Left colon (tissue), 2 donors: ENCODE measurements around the gene SGMS1. TPM values are rescaled to one million over a fixed set of nuclear protein-coding genes. Genes with fewer than 3 reads are reported as not detected.
A peak's percentile ranks its signal among the peaks of the same experiment; 100 is the strongest.
"Not testable (repeated sequence)": the region's sequence is repeated elsewhere in the genome, so short reads cannot be mapped to it uniquely, and the experiment has no call there.

Source experiments
- ATAC-seq: fragments of 200-7000 bp; cut with Tn5 transposase; one replicate; pipeline ENCODE4 v1.9.1; 2020; ENCODE audit warnings: mild to moderate bottlenecking, moderate library complexity
- DNase-seq, 2 donors: peaks; one replicate each; pipeline ENCODE4 v3.0.0-alpha.2; 2020
- intact Hi-C, 2 donors: fragments of 100-400 bp; cut with DNase I in 1 of 2; cut with micrococcal nuclease in 1 of 2; formaldehyde crosslinking; loops; one replicate each; pipeline versions ENCODE4 v1.11.2 to v1.14.0; 2022; cut with DNase I, micrococcal nuclease
- total RNA-seq, 2 donors: library from RNA; stranded (reverse); fragmentation: NEBNext Ultra II Directional; extraction: Animal tissue kit (Norgen Biotek cat#: 25700); gene quantifications; one replicate each; pipeline ENCODE4 v1.2.1, GENCODE V29; 2021
- donor health status: DM: no; HTN: no; CAD: no.
- donor health status: DM: yes; HTN: yes; CAD: no.

SGMS1 gene
- total RNA-seq, 2 donors from 2014 or later = 17.8 to 20.8 TPM

DNA sequence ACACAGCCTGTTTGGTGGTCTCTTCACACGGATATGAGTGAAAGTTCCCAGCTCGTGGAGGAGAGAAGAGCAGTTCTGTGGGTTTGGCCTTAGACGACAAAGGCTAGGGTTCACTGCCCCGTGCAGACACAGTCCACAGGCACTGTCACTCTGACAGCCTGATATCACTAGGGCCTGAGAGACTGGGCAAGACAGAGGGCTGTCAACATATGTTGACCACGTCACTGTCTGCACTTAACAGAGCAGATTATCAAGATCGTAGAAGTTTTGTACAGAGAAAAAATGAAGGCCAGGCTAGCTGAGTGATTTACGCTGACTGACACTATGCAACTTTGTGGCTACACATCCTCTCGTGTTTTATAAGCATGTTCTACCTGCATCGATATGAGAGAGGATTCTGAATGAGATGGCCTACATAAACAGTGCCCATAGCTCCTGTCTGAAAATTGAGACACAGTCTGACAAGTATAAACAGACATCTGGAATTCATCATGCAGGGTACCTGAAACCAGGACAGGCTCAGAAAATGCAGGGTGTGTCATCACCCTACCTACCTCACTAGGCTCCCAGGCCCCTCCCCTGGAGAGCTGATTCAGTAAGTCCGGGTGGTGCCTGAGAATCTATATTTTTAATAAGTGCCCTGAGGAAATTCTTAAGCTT is 120.0 kb downstream of the SGMS1 start:
- no peak for DNase-seq
- intact Hi-C loops = no loop called here
- ATAC-seq = no peak

DNA sequence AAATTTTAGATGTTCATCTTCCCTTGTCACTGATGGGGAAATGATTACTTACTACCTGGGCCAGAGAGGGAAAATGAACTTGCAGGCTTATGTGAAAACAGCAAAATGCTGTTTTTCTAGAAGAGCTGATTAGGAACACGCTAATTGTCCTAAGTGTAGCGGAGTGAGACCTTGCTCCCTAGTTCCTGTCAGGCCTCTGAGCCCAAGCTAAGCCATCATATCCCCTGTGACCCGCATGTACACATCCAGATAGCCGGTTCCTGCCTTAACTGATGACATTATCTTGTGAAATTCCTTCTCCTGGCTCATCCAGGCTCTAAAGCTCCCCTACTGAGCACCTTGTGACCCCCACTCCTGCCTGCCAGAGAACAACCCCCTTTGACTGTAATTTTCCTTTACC is 120.6 kb downstream of the SGMS1 start:
- ATAC-seq, DNase-seq, intact Hi-C loops: not testable (repeated sequence)

DNA sequence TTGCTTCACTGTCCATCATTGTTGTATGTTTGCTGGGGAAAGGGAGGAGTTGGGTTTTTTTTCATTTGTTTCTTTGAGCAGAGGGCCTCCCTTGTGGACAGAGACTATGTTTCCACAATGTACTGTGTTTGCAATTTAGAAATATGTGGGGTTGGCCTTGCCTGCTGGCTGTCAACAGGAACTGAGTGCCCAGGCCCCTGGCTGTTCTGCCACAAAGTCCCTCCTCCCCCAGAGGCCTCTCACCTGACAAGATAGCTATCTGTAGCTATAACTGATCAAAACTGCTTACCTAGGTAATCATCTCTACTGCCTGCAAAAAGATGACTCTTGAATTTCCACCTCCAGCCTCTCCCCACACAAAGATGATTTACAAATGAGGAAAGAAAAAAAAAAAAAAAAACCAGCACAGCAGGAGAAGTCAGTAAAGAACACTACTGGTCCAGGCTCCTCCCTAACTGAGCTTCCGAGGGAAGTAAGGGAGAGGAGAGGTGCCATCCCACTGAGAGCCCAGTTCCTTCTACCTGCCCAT is 121.8 kb downstream of the SGMS1 start:
- ATAC-seq (no peak), DNase-seq (no peak)
- intact Hi-C loops = no loop called here

DNA sequence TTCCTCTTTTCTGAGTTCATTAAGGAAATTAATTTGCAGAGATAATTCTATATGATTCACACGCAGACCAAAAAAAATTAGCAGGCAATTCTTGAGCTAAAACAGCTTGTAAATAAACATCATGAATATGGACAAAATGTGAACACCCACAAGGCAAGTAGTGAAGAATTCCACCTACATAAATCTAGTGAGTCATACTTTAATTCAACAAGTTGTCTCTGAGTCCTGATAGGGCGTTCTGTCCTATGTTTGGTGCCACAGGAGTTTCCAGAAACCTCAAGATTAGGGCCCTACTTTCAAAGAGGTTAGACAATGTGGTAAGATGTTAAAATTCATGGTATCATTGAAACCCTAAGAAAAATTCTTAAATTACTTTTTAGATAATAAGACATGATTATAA is 122.3 kb downstream of the SGMS1 start:
- intact Hi-C loops = no loop called here
- no peak for ATAC-seq
- no peak for DNase-seq

DNA sequence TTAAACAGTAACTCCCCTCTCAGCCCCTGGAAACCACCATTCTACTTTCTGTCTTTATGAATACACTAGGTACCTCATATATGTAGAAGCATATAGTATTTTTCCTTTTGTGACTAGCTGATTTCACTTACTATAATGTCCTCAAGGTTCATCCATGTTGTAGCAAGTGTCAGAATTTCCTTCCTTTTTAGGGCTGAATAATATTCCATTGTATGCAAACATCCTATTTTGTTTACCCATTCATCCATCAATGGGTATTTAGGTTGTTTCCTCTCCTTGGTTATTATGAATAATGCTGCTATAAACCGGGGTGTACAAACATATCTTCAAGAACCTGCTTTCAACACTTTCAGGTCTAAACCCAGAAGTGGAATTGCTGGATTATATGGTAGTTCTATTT is 125.3 kb downstream of the SGMS1 start:
- ATAC-seq = no peak
- no peak for DNase-seq
- intact Hi-C loops = no loop called here

DNA sequence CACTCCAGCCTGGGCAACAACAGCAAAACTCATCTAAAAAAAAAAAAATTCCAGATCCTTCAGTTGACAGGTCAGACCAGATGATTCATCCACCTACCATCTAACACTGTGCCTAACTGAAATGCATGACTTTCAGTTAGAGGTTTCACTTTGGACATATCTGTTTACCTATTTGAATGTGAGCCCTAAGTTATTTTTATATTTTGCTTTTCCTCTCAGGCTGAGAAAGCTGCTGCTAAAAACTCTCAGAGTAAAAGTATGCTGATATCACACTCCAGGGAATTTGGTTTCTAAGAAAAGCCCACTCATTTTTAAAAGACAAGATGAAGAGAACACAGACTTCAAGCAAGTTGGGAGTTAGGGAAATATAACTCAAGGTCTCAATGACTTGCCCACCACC is 126.0 kb downstream of the SGMS1 start:
- ATAC-seq (no peak), DNase-seq (no peak)
- intact Hi-C loops = no loop called here

DNA sequence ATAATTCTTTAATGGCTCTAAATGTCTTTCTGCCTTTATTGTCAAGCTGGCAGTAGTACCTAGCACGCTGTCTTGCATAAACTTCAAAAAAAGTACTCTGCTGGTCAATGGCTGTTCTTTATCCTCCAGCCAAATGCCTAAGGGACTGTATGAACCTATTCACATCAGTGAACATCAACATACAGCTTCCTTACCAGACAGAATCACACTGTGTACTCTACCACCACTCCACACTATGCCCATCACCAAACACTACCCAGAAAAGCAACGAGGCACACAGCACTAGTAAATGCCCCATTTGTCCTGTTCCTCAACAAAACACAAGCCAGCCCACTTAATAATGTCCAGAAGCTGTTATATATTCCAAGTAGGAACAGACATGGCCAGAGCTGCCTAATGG is 127.5 kb downstream of the SGMS1 start:
- DNase-seq (no peak), ATAC-seq (no peak)
- intact Hi-C loops = no loop called here

DNA sequence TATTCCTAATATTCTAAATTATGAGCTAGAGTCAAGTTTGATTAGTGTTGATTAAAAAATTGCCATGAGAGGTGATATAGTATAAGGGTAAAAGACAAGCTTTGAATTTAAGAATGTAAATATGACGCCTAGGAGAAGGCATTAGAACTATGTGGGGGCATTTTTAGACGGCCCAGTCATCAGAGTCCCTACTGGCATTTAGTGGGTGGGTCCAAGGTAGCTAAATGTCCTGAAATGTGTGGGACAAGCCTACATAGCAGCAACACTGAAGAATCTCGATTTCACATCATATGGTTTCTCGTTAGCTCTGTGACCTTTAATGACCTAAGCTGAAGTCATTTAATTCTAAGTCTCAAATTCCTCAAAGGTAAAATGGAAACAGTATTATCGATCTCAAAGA is 133.5 kb downstream of the SGMS1 start:
- DNase-seq = no peak
- ATAC-seq = no peak
- intact Hi-C loops = no loop called here

DNA sequence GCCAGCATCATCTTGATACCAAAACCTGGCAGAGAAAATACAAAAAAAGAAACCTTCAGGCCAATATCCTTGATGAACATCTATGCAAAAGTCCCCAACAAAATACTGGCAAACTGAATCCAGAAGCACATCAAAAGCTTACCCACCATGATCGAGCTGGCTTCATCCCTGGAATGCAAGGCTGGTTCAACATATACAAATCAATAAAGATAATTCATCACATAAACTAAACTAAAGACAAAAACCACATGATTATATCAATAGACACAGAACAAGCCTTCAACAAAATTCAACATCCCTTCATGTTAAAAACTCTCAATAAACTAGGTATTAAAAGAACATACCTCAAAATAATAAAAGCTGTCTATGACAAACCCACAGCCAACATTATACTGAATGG is 139.2 kb downstream of the SGMS1 start:
- intact Hi-C loops, DNase-seq, ATAC-seq: not testable (repeated sequence)

DNA sequence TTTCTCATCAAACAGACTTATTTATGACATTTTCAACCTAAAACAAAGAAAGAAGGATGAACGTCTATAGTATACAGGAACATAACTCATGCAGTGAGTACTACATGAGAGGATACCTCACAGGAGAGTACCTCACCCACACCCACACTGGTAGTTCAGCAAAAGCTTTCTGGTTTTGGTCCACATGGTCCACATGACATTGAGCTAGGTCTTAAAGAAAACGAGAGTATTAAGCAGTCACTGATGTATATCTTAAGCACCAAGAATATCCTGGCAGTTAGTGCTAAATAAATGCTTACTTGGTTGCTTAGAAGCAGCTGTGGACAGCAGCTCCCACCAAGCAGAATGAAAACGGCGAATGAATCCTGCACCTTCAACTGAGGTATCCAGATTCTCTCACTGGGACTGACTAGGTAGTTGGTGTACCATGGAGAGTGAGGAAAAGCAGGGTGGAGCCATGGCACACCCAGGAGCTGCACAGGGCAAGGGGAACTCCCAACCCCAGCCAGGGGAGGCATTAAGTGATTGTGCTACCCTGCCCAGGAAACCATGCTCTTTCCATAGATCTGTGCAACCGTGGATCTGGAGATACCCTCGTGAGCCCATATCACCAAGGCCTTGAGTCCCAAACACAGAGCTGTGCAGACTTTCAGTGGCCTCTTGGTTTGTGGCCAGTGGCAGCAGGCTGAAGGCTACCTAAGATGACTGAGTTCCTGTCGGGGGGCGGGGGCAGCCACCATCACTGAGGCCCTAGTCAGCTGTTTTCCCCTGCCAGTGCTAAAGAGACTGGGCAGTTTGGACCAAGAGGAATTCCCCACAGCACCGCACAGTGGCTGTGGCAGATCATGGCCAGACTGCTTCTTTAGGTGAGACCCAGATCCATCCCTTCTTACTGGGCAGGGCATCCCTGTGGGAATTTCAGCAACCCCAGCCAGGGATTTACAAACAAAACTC is 143.4 kb downstream of the SGMS1 start:
- DNase-seq = no peak
- intact Hi-C loops = no loop called here
- ATAC-seq = no peak

DNA sequence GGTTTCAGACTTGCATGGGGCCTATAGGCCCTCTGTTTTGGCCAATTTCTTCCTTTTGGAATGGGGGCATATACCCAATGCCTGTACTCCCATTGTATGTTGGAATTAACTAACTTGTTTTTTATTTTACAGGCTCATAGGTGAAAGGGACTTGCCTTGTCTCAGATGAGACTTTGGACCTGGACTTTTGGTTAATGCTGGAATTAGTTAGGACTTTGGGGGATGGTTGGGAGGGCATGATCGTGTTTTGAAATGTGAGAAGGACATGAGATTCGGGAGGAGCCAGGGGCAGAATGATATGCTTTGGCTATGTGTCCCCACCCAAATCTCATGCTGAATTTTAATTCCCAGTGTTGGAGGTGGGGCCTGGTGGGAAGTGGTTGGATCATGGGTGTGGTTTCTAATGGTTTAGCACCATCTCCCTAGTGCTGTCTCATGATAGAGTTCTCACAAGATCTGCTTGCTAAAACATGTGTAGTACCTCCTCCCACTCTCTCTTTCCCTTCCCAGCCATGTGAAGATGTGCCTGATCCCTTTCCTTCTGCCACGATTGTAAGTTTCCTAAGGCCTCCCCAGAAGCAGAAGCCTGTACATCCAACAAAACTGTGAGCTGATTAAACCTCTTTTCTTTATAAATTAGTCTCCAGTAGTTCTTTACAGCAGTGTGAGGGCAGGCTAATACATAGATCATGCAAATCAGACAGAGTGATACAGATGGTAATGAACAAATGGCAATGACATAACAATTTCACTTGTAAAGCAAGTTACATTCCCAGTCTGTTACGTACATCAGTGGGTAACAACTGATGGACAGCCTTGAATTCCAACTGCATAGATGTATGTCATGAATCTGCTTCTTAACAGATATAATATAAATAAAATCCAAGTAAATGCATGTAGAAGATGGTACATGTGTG is 146.2 kb downstream of the SGMS1 start:
- intact Hi-C loops = no loop called here

DNA sequence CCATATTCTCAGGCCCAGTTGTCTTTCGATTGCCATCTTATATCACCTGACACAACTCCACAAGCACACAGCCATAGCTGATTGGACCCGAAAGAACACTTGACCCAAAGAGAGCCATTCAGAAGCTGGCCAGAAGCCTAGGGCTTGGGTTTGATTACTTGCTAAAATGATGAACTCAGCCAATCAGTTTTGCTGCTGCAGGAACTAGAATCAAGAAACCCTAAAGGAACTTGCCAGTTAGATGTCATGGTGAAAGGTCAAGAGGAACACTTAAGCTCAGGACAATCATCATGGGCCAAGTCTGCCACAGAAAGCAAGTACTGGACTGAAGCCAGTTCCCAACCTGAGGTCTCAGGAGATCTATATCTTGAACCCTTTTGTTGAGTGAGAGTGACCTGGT is 150.0 kb downstream of the SGMS1 start:
- no peak for ATAC-seq
- intact Hi-C loops = no loop called here
- no peak for DNase-seq

More for the DNA sequence above, 146.2 kb downstream of the SGMS1 start:
- ATAC-seq (no peak), DNase-seq (no peak)

DNA sequence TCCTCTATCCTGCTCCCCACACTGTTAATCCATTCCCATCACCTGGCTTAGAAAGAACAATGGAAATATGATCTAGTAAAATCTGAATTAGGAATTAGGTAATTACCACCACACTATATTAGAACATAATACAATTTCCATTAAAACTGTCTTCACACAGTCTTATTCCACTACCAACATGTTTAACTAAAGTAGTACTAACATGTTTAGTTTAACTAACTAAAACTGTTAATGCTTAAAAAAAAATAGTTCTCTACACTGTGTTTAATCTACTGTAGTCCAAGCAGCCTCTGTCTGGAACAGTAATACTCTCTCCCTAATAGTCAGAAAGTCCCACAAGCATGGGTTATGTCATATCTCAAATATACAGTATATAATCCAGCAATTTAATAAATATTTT is 150.8 kb downstream of the SGMS1 start:
- intact Hi-C loops = no loop called here
- ATAC-seq (no peak), DNase-seq (no peak)

DNA sequence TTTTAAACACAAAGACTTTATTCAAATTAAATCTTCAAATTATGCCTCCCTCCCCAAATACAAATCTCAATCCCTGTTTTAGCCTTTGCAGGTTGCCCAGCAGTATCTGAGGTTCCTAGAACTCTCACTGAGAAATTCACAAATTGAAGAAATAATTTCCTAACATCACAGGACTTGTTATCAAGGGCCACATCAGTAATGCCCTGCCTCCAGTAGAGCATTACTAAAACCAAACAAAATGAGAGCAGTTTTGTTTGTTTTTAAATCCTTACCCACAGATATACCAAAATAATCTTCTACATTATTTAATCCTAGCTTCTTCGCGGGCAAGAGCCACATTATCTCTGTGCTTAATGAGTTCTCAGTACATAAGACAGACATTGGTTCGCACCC is 152.2 kb downstream of the SGMS1 start:
- intact Hi-C loops = no loop called here
- no peak for ATAC-seq
- DNase-seq = no peak

DNA sequence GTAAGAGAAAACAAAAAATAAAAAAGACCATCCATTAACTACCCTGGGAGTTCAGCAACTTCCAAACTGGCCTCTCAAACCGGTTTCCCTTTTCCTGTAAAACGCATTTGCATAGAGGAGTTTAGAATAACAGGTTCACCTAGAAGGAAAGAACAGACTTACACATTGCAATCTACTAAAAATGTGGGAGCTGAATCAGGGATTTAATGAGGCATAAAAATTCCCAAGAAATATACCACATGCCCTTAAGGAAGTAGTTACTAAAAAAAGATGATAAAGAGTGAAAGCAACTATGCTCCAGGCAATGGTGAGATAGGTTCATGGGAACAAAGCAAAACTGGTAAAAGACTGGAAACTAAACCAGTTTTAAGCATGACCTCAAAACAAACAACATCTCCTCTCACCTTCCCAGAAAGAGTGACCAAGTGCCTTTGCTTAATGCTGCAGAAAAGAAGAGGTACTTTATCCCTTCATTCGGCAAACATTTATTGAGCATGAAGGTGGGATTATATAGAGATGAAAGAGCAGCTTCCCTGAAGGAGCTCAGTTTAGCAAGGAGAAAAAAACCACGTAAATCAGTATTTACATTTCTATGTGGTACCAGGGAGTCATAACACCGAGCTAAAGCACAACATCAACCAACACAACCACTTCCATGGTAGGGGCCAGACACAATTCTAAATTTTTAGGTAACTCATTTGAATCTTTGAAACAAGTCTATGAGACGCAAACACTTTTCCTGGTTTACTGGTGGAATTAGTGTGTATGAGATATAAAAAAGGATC is 152.8 kb downstream of the SGMS1 start:
- DNase-seq = no peak
- intact Hi-C loops = no loop called here
- peak; percentile 75 for ATAC-seq

DNA sequence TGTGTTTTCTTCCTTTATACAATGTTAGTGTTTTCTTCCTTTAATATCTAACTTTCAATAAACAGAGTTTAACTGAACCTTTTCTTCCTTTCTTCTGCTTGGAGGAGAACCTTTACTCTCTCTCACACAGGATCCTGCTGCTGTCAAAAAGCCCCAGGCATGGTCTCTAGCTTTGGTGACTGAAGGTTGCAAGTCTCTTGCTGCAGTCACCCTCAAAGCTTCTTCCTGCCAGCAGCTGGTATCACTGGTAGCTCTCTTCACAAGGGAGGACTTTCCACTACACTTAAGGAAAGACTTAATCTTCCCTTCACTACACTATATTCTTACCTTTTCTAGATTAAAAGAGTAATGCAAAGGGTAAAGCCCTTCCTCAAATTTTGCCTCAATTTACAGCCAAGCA is 153.4 kb downstream of the SGMS1 start:
- intact Hi-C loops = no loop called here
- peak; percentile 46 for ATAC-seq
- DNase-seq = no peak

DNA sequence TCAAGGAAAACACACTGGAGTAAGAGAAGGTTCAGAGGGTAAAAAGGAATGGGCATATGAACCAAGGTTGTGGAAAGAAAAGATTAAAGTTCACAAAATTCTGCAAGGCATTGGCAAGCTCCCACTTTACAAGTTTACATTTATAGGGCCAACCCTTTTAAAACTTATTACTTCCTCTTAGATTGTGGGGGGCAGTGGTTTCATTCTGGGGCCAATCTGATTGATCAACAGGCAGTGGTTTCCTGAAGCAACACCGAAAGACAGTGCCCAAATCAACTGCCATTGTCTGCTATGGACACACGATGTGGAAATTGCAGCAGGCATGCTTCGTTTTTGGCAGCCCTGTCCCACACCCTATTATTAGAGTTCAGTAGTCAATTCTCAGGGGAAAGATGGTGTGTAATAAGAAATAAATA is 154.0 kb downstream of the SGMS1 start:
- DNase-seq = peak in 1 of 2 donors; percentile 26
- intact Hi-C loops = no loop called here
- ATAC-seq = peak; percentile 74

DNA sequence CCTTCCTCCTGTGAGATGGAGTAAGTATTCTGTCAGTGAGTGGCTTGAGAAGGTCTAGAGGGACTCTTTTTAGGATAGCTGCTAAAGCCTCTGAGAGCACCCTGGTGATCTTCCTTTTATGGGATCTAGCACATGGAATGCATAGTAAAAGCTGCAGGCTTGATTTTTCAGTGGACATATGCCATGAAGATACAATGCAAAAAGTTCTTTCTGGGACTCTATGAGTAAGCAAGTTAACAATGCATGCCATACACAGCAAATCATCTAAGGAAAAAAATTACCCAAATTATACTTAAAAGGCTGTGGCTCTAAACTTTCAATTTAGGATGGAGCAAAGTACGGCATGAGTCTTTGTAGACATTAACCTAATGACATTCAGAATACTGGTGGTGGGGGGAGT is 154.5 kb downstream of the SGMS1 start:
- DNase-seq = no peak
- no peak for ATAC-seq
- intact Hi-C loops = no loop called here
